Neuron (in vitro differentiated cells): ENCODE data around the gene CTNNA1.
"Not testable (repeated sequence)": the region's sequence is repeated elsewhere in the genome, so short reads cannot be mapped to it uniquely, and the experiment has no call there.

Experiments
- H2AFZ ChIP-seq: one replicate; pipeline ENCODE4 v1.6.1; 2013; ENCODE audit warnings: low read depth, mild to moderate bottlenecking, inconsistent platforms, low read length, moderate library complexity
- H3K27me3 ChIP-seq: one replicate; pipeline ENCODE4 v1.6.1; 2013; ENCODE audit warnings: low read length; ENCODE audit not compliant: insufficient read depth
- H3K36me3 ChIP-seq: one replicate; pipeline ENCODE4 v1.6.1; 2013; ENCODE audit warnings: low read length; ENCODE audit not compliant: insufficient read depth
- H3K4me1 ChIP-seq: one replicate; pipeline ENCODE4 v1.6.1; 2013; ENCODE audit warnings: low read length; ENCODE audit not compliant: insufficient read depth
- H3K4me3 ChIP-seq: 2 replicates; pipeline ENCODE4 v1.5.1; 2013; ENCODE audit warnings: mild to moderate bottlenecking, low read length, moderate library complexity
- H3K9me3 ChIP-seq: one replicate; pipeline ENCODE4 v1.6.1; 2013; ENCODE audit warnings: low read length

Gene CTNNA1

GRCh38 chr5:138752951-138753793 is at the start of gene CTNNA1:
Gene CTNNA1 (plus strand): TSS chr5:138753425. CDS start chr5:138781925, 28,500 bp downstream.
- H3K27me3 ChIP-seq = no peaks in the 10 kb centered on the region
- no peaks in the 10 kb centered on the region for H3K9me3 ChIP-seq
- H3K36me3 ChIP-seq = peaks cover 18% of the 10 kb centered on the region
- H2AFZ ChIP-seq = peak within 1 kb of the TSS; percentile 99
- peak within 1 kb of the TSS; percentile 93 for H3K4me3 ChIP-seq
- peaks cover 16% of the 10 kb centered on the region for H3K4me1 ChIP-seq

GRCh38 chr5:138703777-138704176 is 49.4 kb upstream of the CTNNA1 start:
- H3K36me3 ChIP-seq, H2AFZ ChIP-seq, H3K4me3 ChIP-seq, H3K27me3 ChIP-seq, H3K9me3 ChIP-seq: not testable (repeated sequence)
- H3K4me1 ChIP-seq = peaks cover 18% of the 10 kb centered on the region

GRCh38 chr5:138705007-138705406 is 48.2 kb upstream of the CTNNA1 start:
- no peaks in the 10 kb centered on the region for H3K9me3 ChIP-seq
- no peaks in the 10 kb centered on the region for H3K27me3 ChIP-seq
- H3K4me1 ChIP-seq = peaks cover 24% of the 10 kb centered on the region
- no peak overlapping the region for H2AFZ ChIP-seq
- H3K36me3 ChIP-seq = no peaks in the 10 kb centered on the region
- H3K4me3 ChIP-seq = no peak overlapping the region

- no peaks in the 10 kb centered on the region for H3K9me3 ChIP-seq
- no peaks in the 10 kb centered on the region for H3K36me3 ChIP-seq
- H3K27me3 ChIP-seq = no peaks in the 10 kb centered on the region
- H3K4me3 ChIP-seq = no peak overlapping the region
- peaks cover 24% of the 10 kb centered on the region for H3K4me1 ChIP-seq
- H2AFZ ChIP-seq = no peak overlapping the region
Measured at GRCh38 chr5:138705567-138705966, 47.7 kb upstream of the CTNNA1 start.

GRCh38 chr5:138706655-138707480 is 46.4 kb upstream of the CTNNA1 start:
- H2AFZ ChIP-seq = no peak overlapping the region
- no peaks in the 10 kb centered on the region for H3K27me3 ChIP-seq
- H3K4me1 ChIP-seq = peaks cover 24% of the 10 kb centered on the region
- H3K36me3 ChIP-seq = no peaks in the 10 kb centered on the region
- H3K4me3 ChIP-seq = no peak overlapping the region
- no peaks in the 10 kb centered on the region for H3K9me3 ChIP-seq

GRCh38 chr5:138708791-138709190 is 44.4 kb upstream of the CTNNA1 start:
- Histone ChIP-seq H2AFZ (peak overlapping the region; percentile 49), H3K9me3 (no peaks in the 10 kb centered on the region), H3K4me1 (peaks cover 17% of the 10 kb centered on the region)

GRCh38 chr5:138709202-138709601 is 44.0 kb upstream of the CTNNA1 start:
- H3K4me1 ChIP-seq = peaks cover 17% of the 10 kb centered on the region
- H3K36me3 ChIP-seq = no peaks in the 10 kb centered on the region
- no peak overlapping the region for H3K4me3 ChIP-seq
- no peaks in the 10 kb centered on the region for H3K27me3 ChIP-seq
- H3K9me3 ChIP-seq = no peaks in the 10 kb centered on the region
- peak overlapping the region; percentile 49 for H2AFZ ChIP-seq

More at GRCh38 chr5:138708791-138709190, 44.4 kb upstream of the CTNNA1 start:
- no peaks in the 10 kb centered on the region for H3K27me3 ChIP-seq
- no peak overlapping the region for H3K4me3 ChIP-seq
- H3K36me3 ChIP-seq = no peaks in the 10 kb centered on the region

- Histone ChIP-seq H2AFZ (no peak overlapping the region), H3K36me3 (no peaks in the 10 kb centered on the region), H3K9me3 (no peaks in the 10 kb centered on the region), H3K4me1 (peaks cover 10% of the 10 kb centered on the region), H3K4me3 (no peak overlapping the region), H3K27me3 (no peaks in the 10 kb centered on the region)
Measured at GRCh38 chr5:138711087-138711486, 42.1 kb upstream of the CTNNA1 start.

GRCh38 chr5:138711811-138712210 is 41.4 kb upstream of the CTNNA1 start:
- Histone ChIP-seq H2AFZ (no peak overlapping the region), H3K4me3 (no peak overlapping the region), H3K27me3 (no peaks in the 10 kb centered on the region), H3K36me3 (no peaks in the 10 kb centered on the region), H3K9me3 (no peaks in the 10 kb centered on the region), H3K4me1 (peaks cover 14% of the 10 kb centered on the region)

- H3K4me1 ChIP-seq = peaks cover 14% of the 10 kb centered on the region
- H3K36me3 ChIP-seq = no peaks in the 10 kb centered on the region
- H3K9me3 ChIP-seq = no peaks in the 10 kb centered on the region
- no peak overlapping the region for H3K4me3 ChIP-seq
- no peaks in the 10 kb centered on the region for H3K27me3 ChIP-seq
- H2AFZ ChIP-seq = no peak overlapping the region
Measured at GRCh38 chr5:138712324-138712723, 40.9 kb upstream of the CTNNA1 start.

GRCh38 chr5:138712791-138713190 is 40.4 kb upstream of the CTNNA1 start:
- Histone ChIP-seq H2AFZ (no peak overlapping the region), H3K4me1 (peaks cover 14% of the 10 kb centered on the region), H3K36me3 (no peaks in the 10 kb centered on the region)

GRCh38 chr5:138713247-138713646 is 40.0 kb upstream of the CTNNA1 start:
- no peaks in the 10 kb centered on the region for H3K36me3 ChIP-seq
- no peak overlapping the region for H2AFZ ChIP-seq
- no peak overlapping the region for H3K4me3 ChIP-seq
- peaks cover 14% of the 10 kb centered on the region for H3K4me1 ChIP-seq
- no peaks in the 10 kb centered on the region for H3K27me3 ChIP-seq
- H3K9me3 ChIP-seq = no peaks in the 10 kb centered on the region

More at GRCh38 chr5:138712791-138713190, 40.4 kb upstream of the CTNNA1 start:
- no peaks in the 10 kb centered on the region for H3K9me3 ChIP-seq
- no peaks in the 10 kb centered on the region for H3K27me3 ChIP-seq
- H3K4me3 ChIP-seq = no peak overlapping the region

GRCh38 chr5:138714694-138715093 is 38.5 kb upstream of the CTNNA1 start:
- Histone ChIP-seq H3K9me3 (no peaks in the 10 kb centered on the region), H2AFZ (no peak overlapping the region), H3K36me3 (no peaks in the 10 kb centered on the region), H3K27me3 (no peaks in the 10 kb centered on the region), H3K4me1 (peaks cover 7% of the 10 kb centered on the region), H3K4me3 (no peak overlapping the region)
